Esophagus muscularis mucosa (tissue), 2 donors: ENCODE data around the gene TUBB3.
A peak's percentile ranks its signal among the peaks of the same experiment; 100 is the strongest.

Experiments used
- EP300 ChIP-seq: sonication (generic); formaldehyde crosslinking; IDR thresholded peaks from one replicate; pipeline ENCODE4 v1.6.1; 2017; ENCODE audit warnings: antibody characterized with exemption
- POLR2A ChIP-seq: fragments of 450-650 bp; IDR thresholded peaks from one replicate; pipeline ENCODE4 v1.6.1; 2017; ENCODE audit warnings: antibody characterized with exemption, moderate library complexity, mild to moderate bottlenecking, low read depth

- TF ChIP-seq EP300: no peak
- peak; percentile 81 for TF ChIP-seq POLR2A
Observed at GRCh38 chr16:89972244-89973234, 49.4 kb downstream of the TUBB3 start.
